Stimulated activated CD4-positive, alpha-beta T cell treated with anti-CD3 and anti-CD28 coated beads, Interleukin-15, amount 100 ng/mL, for 1 hour (primary cell): ENCODE measurements around the gene ARHGEF17.

Experiments used
- DNase-seq, 2 donors: peaks; one replicate each; pipeline ENCODE4 v3.0.0-alpha.2; 2020; ENCODE audit warnings: low read depth in 1 of 2, low spot score in 1 of 2

Gene ARHGEF17

GRCh38 chr11:73292525-73292894 is 15.6 kb upstream of the ARHGEF17 start:
- DNase-seq: no peak

- no peak for DNase-seq
Observed at GRCh38 chr11:73293356-73293936, 14.6 kb upstream of the ARHGEF17 start.

GRCh38 chr11:73294604-73295003 is 13.5 kb upstream of the ARHGEF17 start:
- no peak for DNase-seq

- peak; percentile 26 to 61 for DNase-seq
Observed at GRCh38 chr11:73295241-73295995, 12.7 kb upstream of the ARHGEF17 start.

- DNase-seq: no peak
Observed at GRCh38 chr11:73295996-73296318, 12.1 kb upstream of the ARHGEF17 start.

GRCh38 chr11:73296501-73297230 is 11.4 kb upstream of the ARHGEF17 start:
- no peak for DNase-seq

GRCh38 chr11:73297231-73297590 is 10.9 kb upstream of the ARHGEF17 start:
- DNase-seq: no peak

GRCh38 chr11:73297702-73298101 is 10.4 kb upstream of the ARHGEF17 start:
- no peak for DNase-seq

- no peak for DNase-seq
Observed at GRCh38 chr11:73298233-73298632, 9.8 kb upstream of the ARHGEF17 start.

GRCh38 chr11:73299751-73300150 is 8.3 kb upstream of the ARHGEF17 start:
- no peak for DNase-seq

GRCh38 chr11:73306069-73306841 is 1.8 kb upstream of the ARHGEF17 start:
- no peak for DNase-seq

GRCh38 chr11:73306977-73307322 is 1.1 kb upstream of the ARHGEF17 start:
- no peak for DNase-seq

GRCh38 chr11:73307323-73308002 is 613 bp upstream of the ARHGEF17 start:
- peak; percentile 69 to 82 for DNase-seq

GRCh38 chr11:73308961-73309919 is 1.2 kb downstream of the ARHGEF17 start:
- DNase-seq: no peak

GRCh38 chr11:73310076-73310475 is 2.0 kb downstream of the ARHGEF17 start:
- no peak for DNase-seq

GRCh38 chr11:73310661-73311393 is 2.8 kb downstream of the ARHGEF17 start:
- no peak for DNase-seq

GRCh38 chr11:73311394-73311869 is 3.4 kb downstream of the ARHGEF17 start:
- DNase-seq: no peak

- DNase-seq: no peak
Observed at GRCh38 chr11:73312036-73312435, 4.0 kb downstream of the ARHGEF17 start.

GRCh38 chr11:73312851-73313327 is 4.8 kb downstream of the ARHGEF17 start:
- DNase-seq: no peak
